Endothelial cell of umbilical vein (primary cell): ENCODE data around the gene PPP1R12A. TPM values are rescaled to one million over a fixed set of nuclear protein-coding genes. Genes with fewer than 3 reads are reported as not detected.

ENCODE experiments used
- BruUV-seq: library from RNA; stranded (reverse); fragments of 400-500 nt; replicated peaks from 2 replicates; lab custom pipeline; 2021; lab: Mats Ljungman, UMichigan
- CTCF ChIA-PET: fragments of 300-600, 350-600 bp; sonication (Branson Sonifier 250); formaldehyde crosslinking; loops from one replicate; lab custom pipeline; 2021; ENCODE audit warnings: antibody characterized with exemption, inconsistent platforms; lab: Charles Lee
- POLR2A ChIA-PET: fragments of 300-600, 350-600 bp; sonication (Branson Sonifier 250); formaldehyde crosslinking; loops from one replicate; lab custom pipeline; 2021; ENCODE audit warnings: antibody characterized with exemption, inconsistent platforms; lab: Charles Lee
- DNase-seq: peaks from one replicate; pipeline ENCODE4 v3.0.0-alpha.2; 2011; ENCODE audit warnings: low read depth, low spot score
- FAIRE-seq: peaks from 2 replicates; lab custom pipeline; 2011; peaks lifted over from hg19 to GRCh38; lab: Jason Lieb, UNC
- H2AFZ ChIP-seq: 2 replicates; pipeline ENCODE4 v1.6.0; 2012; ENCODE audit warnings: low read depth, low read length, control low read depth, inconsistent platforms
- H3K27ac ChIP-seq: 2 replicates; pipeline ENCODE4 v1.5.1; 2011; ENCODE audit warnings: low read depth, mild to moderate bottlenecking, control low read depth, low read length, moderate library complexity; ENCODE audit not compliant: insufficient read depth
- H3K27me3 ChIP-seq, 2 experiments: 2 replicates each; pipeline versions ENCODE4 v1.6.0 to v1.6.1; 2011; ENCODE audit warnings: low read length in 2 of 2, mixed read lengths in 1 of 2; ENCODE audit not compliant: control insufficient read depth in 2 of 2, insufficient read depth in 2 of 2
- H3K36me3 ChIP-seq, 2 experiments: 2 replicates in 1 of 2; 3 replicates in 1 of 2; pipeline ENCODE4 v1.5.1; 2011; ENCODE audit warnings: low read length in 2 of 2, mild to moderate bottlenecking in 1 of 2, moderate library complexity in 1 of 2; ENCODE audit not compliant: control insufficient read depth in 2 of 2, insufficient read depth in 2 of 2; ENCODE audit errors: extremely low read depth in 1 of 2
- H3K4me1 ChIP-seq: 3 replicates; pipeline ENCODE4 v1.5.1; 2011; ENCODE audit warnings: mild to moderate bottlenecking, low read length; ENCODE audit not compliant: control insufficient read depth, insufficient read depth; ENCODE audit errors: extremely low read depth
- H3K4me2 ChIP-seq: 2 replicates; pipeline ENCODE4 v1.6.1; 2011; ENCODE audit warnings: low read length, control low read depth, mixed read lengths; ENCODE audit not compliant: insufficient read depth
- H3K4me3 ChIP-seq, 3 experiments: fragments of 200-600 bp in 1 of 3; sonication (generic), shearing (Covaris generic) in 1 of 3; replicated peaks in 1 of 3; 2 replicates each; pipeline ENCODE4 v1.5.1; 2011 to 2016; ENCODE audit warnings: control low read depth in 3 of 3, low read length in 3 of 3, mild to moderate bottlenecking in 2 of 3, inconsistent platforms in 1 of 3, low read depth in 1 of 3, moderate library complexity in 1 of 3; ENCODE audit not compliant: insufficient read depth in 1 of 3
- H3K79me2 ChIP-seq: 2 replicates; pipeline ENCODE4 v1.6.0; 2012; ENCODE audit warnings: low read length, inconsistent platforms; ENCODE audit not compliant: control insufficient read depth, insufficient read depth
- H3K9ac ChIP-seq: replicated peaks from 2 replicates; pipeline ENCODE3; 2011; ENCODE audit warnings: low read length, control low read depth; ENCODE audit not compliant: insufficient read depth; ENCODE audit errors: extremely low read depth
- H3K9me1 ChIP-seq: replicated peaks from 3 replicates; pipeline ENCODE4 v1.6.0; 2011; ENCODE audit warnings: mild to moderate bottlenecking, low read length; ENCODE audit not compliant: control insufficient read depth, insufficient read depth; ENCODE audit errors: extremely low read depth
- H3K9me3 ChIP-seq: replicated peaks from 2 replicates; pipeline ENCODE4 v1.5.1; 2012; ENCODE audit warnings: low read length, inconsistent platforms; ENCODE audit not compliant: control insufficient read depth, insufficient read depth
- H4K20me1 ChIP-seq: replicated peaks from 2 replicates; pipeline ENCODE3; 2011; ENCODE audit warnings: mild to moderate bottlenecking, low read length; ENCODE audit not compliant: control insufficient read depth, insufficient read depth; ENCODE audit errors: extremely low read depth
- EZH2 ChIP-seq: IDR thresholded peaks from 2 replicates; pipeline ENCODE4 v1.6.1; 2012; ENCODE audit warnings: borderline replicate concordance, low read depth, mild to moderate bottlenecking, moderate library complexity, low read length, inconsistent platforms; ENCODE audit not compliant: severe bottlenecking
- FOS ChIP-seq: IDR thresholded peaks from 2 replicates; pipeline ENCODE4 v1.6.1; 2011; ENCODE audit warnings: mild to moderate bottlenecking, low read length, moderate library complexity, borderline replicate concordance; ENCODE audit not compliant: insufficient read depth
- GATA2 ChIP-seq: IDR thresholded peaks from 2 replicates; pipeline ENCODE4 v1.7.0; 2011; ENCODE audit warnings: low read depth, mild to moderate bottlenecking, moderate library complexity, mixed read lengths, low read length; ENCODE audit not compliant: insufficient read length, insufficient read depth
- JUN ChIP-seq: IDR thresholded peaks from 2 replicates; pipeline ENCODE4 v1.6.1; 2011; ENCODE audit warnings: borderline replicate concordance, low read depth; ENCODE audit not compliant: insufficient read length, insufficient read depth
- MYC ChIP-seq: IDR thresholded peaks from one replicate; pipeline ENCODE4 v1.6.1; 2011; ENCODE audit warnings: mild to moderate bottlenecking, low read depth, low read length
- POLR2A ChIP-seq: IDR thresholded peaks from 2 replicates; pipeline ENCODE4 v1.6.1; 2012; ENCODE audit warnings: low read depth, mild to moderate bottlenecking, control low read depth, low read length
- POLR2AphosphoS5 ChIP-seq: IDR thresholded peaks from 2 replicates; pipeline ENCODE4 v1.6.1; 2012; ENCODE audit warnings: low read depth, mild to moderate bottlenecking, control low read depth, low read length, moderate library complexity; ENCODE audit not compliant: insufficient read depth
- dilution Hi-C: fragments of 300-500 bp; cut with MboI; formaldehyde crosslinking; loops from one replicate; pipeline ENCODE4 v1.15.0; 2019; ENCODE audit warnings: low sequenced_read_pairs; ENCODE audit not compliant: extremely low pct_ligation_motif_present
- intact Hi-C: fragments of 100-400 bp; cut with micrococcal nuclease; formaldehyde crosslinking; loops from one replicate; pipeline ENCODE4 v1.10.0; 2022
- polyA plus RNA-seq, 4 experiments: library from polyadenylated mRNA; depleted of rRNA in 3 of 4; stranded (reverse) in 3 of 4; unstranded in 1 of 4; fragments of >200 nt; gene quantifications; 2 replicates each; pipeline versions ENCODE4 v1.2.1 to v1.2.3, GENCODE V29; 2011 to 2012; ENCODE audit warnings: missing spikeins in 1 of 4
- total RNA-seq: library from RNA; stranded (reverse); gene quantifications from 2 replicates; pipeline ENCODE4 v1.2.3, GENCODE V29; 2021
- TF ChIP-seq, protein P1 (sequence below): IDR thresholded peaks from 2 replicates; pipeline ENCODE4 v1.6.1; 2011; ENCODE audit not compliant: insufficient read depth, insufficient read length
- TF ChIP-seq, protein P2 (sequence below), 2 donors: IDR thresholded peaks; 1 replicate in 1 of 2; 2 replicates in 1 of 2; pipeline ENCODE4 v1.5.1; 2011; ENCODE audit warnings: low read length in 2 of 2, mild to moderate bottlenecking in 2 of 2, moderate library complexity in 2 of 2, control low read depth in 1 of 2, inconsistent platforms in 1 of 2, low read depth in 1 of 2; ENCODE audit not compliant: insufficient read depth in 1 of 2; ENCODE audit errors: extremely low read depth in 1 of 2

Gene PPP1R12A
- total and polyA plus RNA-seq, 2 donors (not counting 3 experiments of a cell fraction or from before 2014, with no cell fraction given), result 12.9 to 83.9 TPM

DNA sequence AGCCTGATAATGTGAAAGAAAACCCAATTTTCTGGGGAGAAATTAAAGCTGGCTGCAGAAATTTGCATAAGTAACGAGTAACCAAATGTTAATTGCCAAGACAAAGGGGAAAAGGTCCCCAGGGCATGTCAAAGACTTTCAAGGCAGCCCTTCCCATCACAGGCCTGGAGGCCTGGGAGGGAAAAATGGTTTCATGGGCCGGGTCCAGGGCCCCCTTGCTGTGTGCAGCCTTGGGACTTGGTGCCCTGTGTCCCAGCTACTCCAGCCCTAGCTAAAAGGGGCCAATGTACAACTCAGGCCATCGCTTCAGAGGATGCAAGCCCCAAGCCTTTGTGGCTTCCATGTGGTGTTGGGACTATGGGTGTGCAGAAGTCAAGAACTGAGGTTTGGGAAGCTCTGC lies 96.5 kb downstream of the PPP1R12A start:
- intact Hi-C loops (no loop called here), dilution Hi-C loops (no loop called here)
- H3K27me3 ChIP-seq, result no peaks in the 10 kb centered on the region
- H3K36me3 ChIP-seq, result peaks cover 0 to 3% of the 10 kb centered on the region in 2 experiments
- BruUV-seq, result no TSS peak
- peaks cover 3% of the 10 kb centered on the region for H3K9me3 ChIP-seq
- ChIA-PET CTCF (no interaction called here), POLR2A (no interaction called here)
- H3K79me2 ChIP-seq, result peaks cover 62% of the 10 kb centered on the region
- TF ChIP-seq, protein P1, sequence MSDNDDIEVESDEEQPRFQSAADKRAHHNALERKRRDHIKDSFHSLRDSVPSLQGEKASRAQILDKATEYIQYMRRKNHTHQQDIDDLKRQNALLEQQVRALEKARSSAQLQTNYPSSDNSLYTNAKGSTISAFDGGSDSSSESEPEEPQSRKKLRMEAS, result no peak
- TF ChIP-seq FOS (no peak), MYC (no peak), GATA2 (no peak), POLR2AphosphoS5 (no peak), JUN (no peak), EZH2 (no peak), POLR2A (no peak)
- TF ChIP-seq, protein P2, sequence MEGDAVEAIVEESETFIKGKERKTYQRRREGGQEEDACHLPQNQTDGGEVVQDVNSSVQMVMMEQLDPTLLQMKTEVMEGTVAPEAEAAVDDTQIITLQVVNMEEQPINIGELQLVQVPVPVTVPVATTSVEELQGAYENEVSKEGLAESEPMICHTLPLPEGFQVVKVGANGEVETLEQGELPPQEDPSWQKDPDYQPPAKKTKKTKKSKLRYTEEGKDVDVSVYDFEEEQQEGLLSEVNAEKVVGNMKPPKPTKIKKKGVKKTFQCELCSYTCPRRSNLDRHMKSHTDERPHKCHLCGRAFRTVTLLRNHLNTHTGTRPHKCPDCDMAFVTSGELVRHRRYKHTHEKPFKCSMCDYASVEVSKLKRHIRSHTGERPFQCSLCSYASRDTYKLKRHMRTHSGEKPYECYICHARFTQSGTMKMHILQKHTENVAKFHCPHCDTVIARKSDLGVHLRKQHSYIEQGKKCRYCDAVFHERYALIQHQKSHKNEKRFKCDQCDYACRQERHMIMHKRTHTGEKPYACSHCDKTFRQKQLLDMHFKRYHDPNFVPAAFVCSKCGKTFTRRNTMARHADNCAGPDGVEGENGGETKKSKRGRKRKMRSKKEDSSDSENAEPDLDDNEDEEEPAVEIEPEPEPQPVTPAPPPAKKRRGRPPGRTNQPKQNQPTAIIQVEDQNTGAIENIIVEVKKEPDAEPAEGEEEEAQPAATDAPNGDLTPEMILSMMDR (IDR thresholded peaks at IDR 0.05; ENCODE audit: extremely low read depth in 1 of 2, insufficient read depth in 1 of 2, low read depth in 1 of 2, low read length in 2 of 2), result no peak
- no peak overlapping the region for H3K9ac ChIP-seq
- no peak for FAIRE-seq
- no peak overlapping the region for H3K4me3 ChIP-seq
- no peak overlapping the region for H2AFZ ChIP-seq
- no peaks in the 10 kb centered on the region for H4K20me1 ChIP-seq
- H3K4me2 ChIP-seq, result no peak overlapping the region
- H3K27ac ChIP-seq, result no peak overlapping the region
- H3K4me1 ChIP-seq, result peaks cover 27% of the 10 kb centered on the region
- no peak for DNase-seq
- no peaks in the 10 kb centered on the region for H3K9me1 ChIP-seq
